ENCODE measurements around the gene RGL1. TPM values are rescaled to one million over a fixed set of nuclear protein-coding genes. Genes with fewer than 3 reads are reported as not detected.

The RGL1 gene
- total RNA-seq, 2 experiments from 2014 or later: 2.6 TPM

DNA sequence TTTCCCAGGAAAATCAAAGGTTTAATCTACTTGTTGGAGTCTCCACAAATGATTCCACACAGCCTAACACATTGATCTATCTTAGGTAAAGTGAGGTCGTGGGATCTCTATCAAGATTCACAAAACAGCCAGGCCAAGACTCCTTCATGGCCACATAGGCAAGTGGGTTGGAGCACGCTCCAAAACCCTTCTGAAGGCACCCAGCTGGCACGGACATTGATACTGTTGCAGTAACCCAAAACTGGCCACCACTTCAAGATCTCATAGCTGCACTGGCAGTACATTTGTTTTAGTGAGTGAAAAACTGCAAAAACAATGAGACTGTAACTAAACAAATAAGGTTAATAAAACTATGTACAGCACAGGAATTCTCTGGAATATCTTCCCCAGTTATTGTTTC is 170.7 kb downstream of the RGL1 start:
- Mint-ChIP-seq H3K27ac (no peak overlapping the region), H3K27me3 (peaks cover 8% of the 10 kb centered on the region), H3K4me1 (no peaks in the 10 kb centered on the region), H3K36me3 (ENCODE audit: low read depth) (no peaks in the 10 kb centered on the region), H3K9me3 (no peaks in the 10 kb centered on the region), H3K4me3 (no peak overlapping the region)
- no peak for DNase-seq
- CTCF ChIA-PET: interaction anchor here (0.6 kb wide), 1 partner anchor 17 kb away, joined by 3 read pairs; no protein-coding TSS in a partner anchor
- POLR2A ChIA-PET: no interaction called here

DNA sequence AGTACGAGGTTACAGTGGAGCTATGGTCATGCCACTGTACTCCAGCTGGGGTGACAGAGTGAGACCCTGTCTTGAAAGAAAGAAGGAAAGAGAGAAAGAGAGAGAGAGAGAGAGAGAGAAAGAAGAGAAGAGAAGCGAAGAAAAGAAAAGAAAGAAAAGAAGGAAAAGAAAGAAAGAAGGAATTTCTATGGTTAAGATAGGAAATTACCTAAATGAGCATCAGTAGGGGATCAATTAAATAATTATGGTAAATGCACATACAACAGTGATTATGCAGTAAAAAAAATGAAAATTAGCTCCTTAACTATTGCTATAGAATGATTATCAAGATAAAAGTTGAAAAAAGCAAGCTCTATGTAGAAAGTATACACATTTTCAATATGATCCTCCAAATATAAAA is 172.8 kb downstream of the RGL1 start:
- Mint-ChIP-seq H3K4me1 (no peaks in the 10 kb centered on the region), H3K4me3 (no peak overlapping the region), H3K27me3 (peaks cover 1% of the 10 kb centered on the region), H3K27ac (no peak overlapping the region), H3K36me3 (ENCODE audit: low read depth) (no peaks in the 10 kb centered on the region), H3K9me3 (no peaks in the 10 kb centered on the region)
- no peak for DNase-seq
- POLR2A ChIA-PET: no interaction called here
- CTCF ChIA-PET: interaction anchor here (0.6 kb wide), 1 partner anchor 493 kb away, joined by 3 read pairs; no protein-coding TSS in a partner anchor

Other genes with a start within 250 kb of the RGL1 start
- gene NCF2, start 214.7 kb upstream of the RGL1 start, total RNA-seq: 10 to 100 TPM; 15.3 to 15.8 TPM
- 100 to 1,000 TPM; 257 to 273 TPM for gene ARPC5, start 169.3 kb upstream of the RGL1 start, total RNA-seq
- not detected for gene APOBEC4, start 151.8 kb upstream of the RGL1 start, total RNA-seq
- gene COLGALT2, start 232.6 kb downstream of the RGL1 start, total RNA-seq: under 1 TPM; 0.35 to 0.37 TPM
- 10 to 100 TPM; 44.1 to 48.9 TPM for gene TSEN15, start 246.6 kb downstream of the RGL1 start, total RNA-seq